ENCODE data around the gene MAST4.

Gene MAST4

GRCh38 chr5:66810848-66811261 is 214.7 kb downstream of the MAST4 start:
- Histone ChIP-seq H3K27ac (ENCODE audit: extremely low read depth, low read depth, low read length) (no peak overlapping the region), H3K4me1 (ENCODE audit: control insufficient read depth, insufficient read depth, low read length) (peaks cover 4% of the 10 kb centered on the region; the same call in 1 of the 2 replicates), H3K4me3 (ENCODE audit: low read depth, low read length) (no peak overlapping the region), H3K9me3 (ENCODE audit: control insufficient read depth, insufficient read depth, low read depth, low read length) (no peaks in the 10 kb centered on the region), H3K36me3 (ENCODE audit: control insufficient read depth in 2 of 2, insufficient read depth in 1 of 2, low read length in 2 of 2) (no peaks in the 10 kb centered on the region)
- CTCF ChIA-PET = interaction anchor here (0.6 to 1.0 kb wide), 3 partner anchors 9 to 114 kb away, joined by 3 to 5 read pairs (median 3); no protein-coding TSS in a partner anchor
- POLR2A ChIA-PET = no interaction called here
- TF ChIP-seq KLF7 (tag by site-specific recombination; IDR thresholded peaks at IDR 0.05; ENCODE audit: borderline replicate concordance) (no peak), ZIC2 (tag by site-specific recombination; IDR thresholded peaks at IDR 0.05) (peak; percentile 46), ZNF473 (tag by site-specific recombination; IDR thresholded peaks at IDR 0.05) (no peak)

- CTCF ChIA-PET = interaction anchor here (0.6 to 2.8 kb wide), 4 partner anchors 11 to 338 kb away, joined by 3 to 9 read pairs (median 5); no protein-coding TSS in a partner anchor
- Histone ChIP-seq H3K4me3 (ENCODE audit: low read depth, low read length) (no peak overlapping the region), H3K4me1 (ENCODE audit: control insufficient read depth, insufficient read depth, low read length) (peaks cover 4% of the 10 kb centered on the region; the same call in 1 of the 2 replicates), H3K27ac (ENCODE audit: extremely low read depth, low read depth, low read length) (no peak overlapping the region), H3K36me3 (ENCODE audit: control insufficient read depth in 2 of 2, insufficient read depth in 1 of 2, low read length in 2 of 2) (no peaks in the 10 kb centered on the region), H3K9me3 (ENCODE audit: control insufficient read depth, insufficient read depth, low read depth, low read length) (no peaks in the 10 kb centered on the region)
- POLR2A ChIA-PET = no interaction called here
- TF ChIP-seq ZNF580 (tag by site-specific recombination; IDR thresholded peaks at IDR 0.05) = no peak
- no peak for TF ChIP-seq ZNF214 (tag by site-specific recombination; IDR thresholded peaks at IDR 0.05; ENCODE audit: borderline replicate concordance)
- TF ChIP-seq HOXC10 (CRISPR knock-in tag; IDR thresholded peaks at IDR 0.05) = no peak
- no peak for TF ChIP-seq SP3 (tag by site-specific recombination; IDR thresholded peaks at IDR 0.05)
- TF ChIP-seq ZFHX2 (tag by site-specific recombination; conservative IDR thresholded peaks at IDR 0.05) = no peak
- TF ChIP-seq ZNF184 (tag by site-specific recombination; IDR thresholded peaks at IDR 0.05) = no peak
- no peak for TF ChIP-seq ZNF658 (tag by site-specific recombination; IDR thresholded peaks at IDR 0.05)
- TF ChIP-seq ZNF639 (tag by site-specific recombination; IDR thresholded peaks at IDR 0.05) = no peak
These were observed 216.1 kb downstream of the MAST4 start for GRCh38 chr5:66812291-66812690.

GRCh38 chr5:66813306-66813705 is 217.1 kb downstream of the MAST4 start:
- POLR2A ChIA-PET = no interaction called here
- Histone ChIP-seq H3K27ac (ENCODE audit: extremely low read depth, low read depth, low read length) (no peak overlapping the region), H3K4me3 (ENCODE audit: low read depth, low read length) (no peak overlapping the region), H3K4me1 (ENCODE audit: control insufficient read depth, insufficient read depth, low read length) (peaks cover 4% of the 10 kb centered on the region; the same call in 1 of the 2 replicates), H3K9me3 (ENCODE audit: control insufficient read depth, insufficient read depth, low read depth, low read length) (no peaks in the 10 kb centered on the region), H3K36me3 (ENCODE audit: control insufficient read depth in 2 of 2, insufficient read depth in 1 of 2, low read length in 2 of 2) (no peaks in the 10 kb centered on the region)
- CTCF ChIA-PET = interaction anchor here (0.6 to 2.8 kb wide), 14 partner anchors 9 to 1406 kb away, joined by 3 to 17 read pairs (median 4); no protein-coding TSS in a partner anchor
- TF ChIP-seq ZNF629 (tag by site-specific recombination; IDR thresholded peaks at IDR 0.05) (no peak), ZNF610 (tag by site-specific recombination; IDR thresholded peaks at IDR 0.05; ENCODE audit: borderline replicate concordance) (no peak), ZNF266 (tag by site-specific recombination; IDR thresholded peaks at IDR 0.05; ENCODE audit: low read depth) (no peak)

GRCh38 chr5:66814146-66814991 is 218.2 kb downstream of the MAST4 start:
- H3K4me1 ChIP-seq (ENCODE audit: control insufficient read depth, insufficient read depth, low read length) = peaks cover 4% of the 10 kb centered on the region; the same call in 1 of the 2 replicates
- H3K4me3 ChIP-seq (ENCODE audit: low read depth, low read length) = no peak overlapping the region
- H3K27ac ChIP-seq (ENCODE audit: extremely low read depth, low read depth, low read length) = no peak overlapping the region
- CTCF ChIA-PET = interaction anchor here (0.5 to 2.8 kb wide), 40 partner anchors 9 to 549 kb away, joined by 3 to 17 read pairs (median 3); no protein-coding TSS in a partner anchor
- no peaks in the 10 kb centered on the region for H3K9me3 ChIP-seq (ENCODE audit: control insufficient read depth, insufficient read depth, low read depth, low read length)
- POLR2A ChIA-PET = no interaction called here
- H3K36me3 ChIP-seq (ENCODE audit: control insufficient read depth in 2 of 2, insufficient read depth in 1 of 2, low read length in 2 of 2) = no peaks in the 10 kb centered on the region
- no peak for TF ChIP-seq YY2 (tag by site-specific recombination; IDR thresholded peaks at IDR 0.05)
- TF ChIP-seq GLIS1 (tag by site-specific recombination; IDR thresholded peaks at IDR 0.05) = peak; percentile 18; the same call in 1 of the 2 replicates
- peak; percentile 27; the same call in 1 of the 2 replicates for TF ChIP-seq CTCF (tag by site-specific recombination; IDR thresholded peaks at IDR 0.05)
- peak; percentile 58 for TF ChIP-seq ZNF654 (tag by site-specific recombination; IDR thresholded peaks at IDR 0.05; ENCODE audit: low read depth)
- no peak for TF ChIP-seq TRIM28 (IDR thresholded peaks at IDR 0.05; ENCODE audit: borderline replicate concordance, low read length)
- no peak for TF ChIP-seq ZFP3 (tag by site-specific recombination; IDR thresholded peaks at IDR 0.05; ENCODE audit: low read depth)
- TF ChIP-seq MZF1 (tag by site-specific recombination; IDR thresholded peaks at IDR 0.05; ENCODE audit: borderline replicate concordance) = peak; percentile 80; the same call in 1 of the 2 replicates
- no peak for TF ChIP-seq ZNF350 (tag by site-specific recombination; IDR thresholded peaks at IDR 0.05)
- 0 out of 2 replicates have a peak, but pooled peaks have one; percentile 17 for TF ChIP-seq ZBTB44 (tag by site-specific recombination; IDR thresholded peaks at IDR 0.05)
